Measurements from ENCODE around the gene DFFB.

- TF ChIP-seq YY1 (IDR thresholded peaks at IDR 0.05; ENCODE audit: insufficient read depth, insufficient read length) (no peak), SUZ12 (IDR thresholded peaks at IDR 0.05; ENCODE audit: extremely low read depth, insufficient read depth, insufficient read length) (no peak)
Observed at GRCh38 chr1:3837200-3837599, 20.1 kb upstream of the DFFB start.

All from NT2/D1 (cell line).